ENCODE measurements around the gene NOX3.

DNA sequence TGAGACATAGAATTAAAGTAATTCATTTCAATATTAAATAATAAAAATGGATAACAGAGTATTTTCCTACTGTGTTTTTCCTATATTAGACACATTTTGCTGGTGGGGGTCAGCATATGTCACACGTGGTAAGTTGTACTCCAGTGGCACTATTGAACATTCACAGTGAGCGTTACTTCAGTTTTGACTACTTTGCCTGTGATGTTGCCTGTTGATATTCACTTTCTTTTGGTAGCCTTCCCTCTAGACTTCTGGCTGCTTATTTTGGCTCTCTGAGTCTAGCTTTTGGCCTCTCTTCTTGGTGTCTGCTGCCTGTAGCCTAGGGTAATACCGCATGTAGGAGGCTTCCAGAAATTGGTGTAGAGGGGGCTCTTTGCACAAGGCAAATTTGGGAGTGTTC is 76.9 kb downstream of the NOX3 start:
- TF ChIP-seq, protein P1, sequence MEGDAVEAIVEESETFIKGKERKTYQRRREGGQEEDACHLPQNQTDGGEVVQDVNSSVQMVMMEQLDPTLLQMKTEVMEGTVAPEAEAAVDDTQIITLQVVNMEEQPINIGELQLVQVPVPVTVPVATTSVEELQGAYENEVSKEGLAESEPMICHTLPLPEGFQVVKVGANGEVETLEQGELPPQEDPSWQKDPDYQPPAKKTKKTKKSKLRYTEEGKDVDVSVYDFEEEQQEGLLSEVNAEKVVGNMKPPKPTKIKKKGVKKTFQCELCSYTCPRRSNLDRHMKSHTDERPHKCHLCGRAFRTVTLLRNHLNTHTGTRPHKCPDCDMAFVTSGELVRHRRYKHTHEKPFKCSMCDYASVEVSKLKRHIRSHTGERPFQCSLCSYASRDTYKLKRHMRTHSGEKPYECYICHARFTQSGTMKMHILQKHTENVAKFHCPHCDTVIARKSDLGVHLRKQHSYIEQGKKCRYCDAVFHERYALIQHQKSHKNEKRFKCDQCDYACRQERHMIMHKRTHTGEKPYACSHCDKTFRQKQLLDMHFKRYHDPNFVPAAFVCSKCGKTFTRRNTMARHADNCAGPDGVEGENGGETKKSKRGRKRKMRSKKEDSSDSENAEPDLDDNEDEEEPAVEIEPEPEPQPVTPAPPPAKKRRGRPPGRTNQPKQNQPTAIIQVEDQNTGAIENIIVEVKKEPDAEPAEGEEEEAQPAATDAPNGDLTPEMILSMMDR (IDR thresholded peaks at IDR 0.05): no peak
- TF ChIP-seq POLR2A (IDR thresholded peaks at IDR 0.05) (no peak), POLR2AphosphoS5 (IDR thresholded peaks at IDR 0.05) (no peak)
